GM10248 (cell line): ENCODE measurements around the gene CDC42BPB.
"Not testable (repeated sequence)": the region's sequence is repeated elsewhere in the genome, so short reads cannot be mapped to it uniquely, and the experiment has no call there.

Experiments used
- CTCF ChIA-PET: fragments of 300-600 bp; sonication (Branson Sonifier 250); formaldehyde crosslinking; extraction: SDS; loops from one replicate; lab custom pipeline; 2021; ENCODE audit warnings: antibody characterized with exemption; lab: Yijun Ruan, JAX
- POLR2A ChIA-PET: fragments of 350-650 bp; sonication (Branson Sonifier 250); formaldehyde crosslinking; extraction: SDS; loops from one replicate; lab custom pipeline; 2020; ENCODE audit warnings: antibody characterized with exemption; lab: Yijun Ruan, JAX
- DNase-seq: peaks from one replicate; pipeline ENCODE4 v3.0.0; 2012; ENCODE audit errors: extremely low spot score
- CTCF ChIP-seq: IDR thresholded peaks from 2 replicates; pipeline ENCODE4 v1.5.1; 2012; ENCODE audit warnings: mild to moderate bottlenecking, low read depth; ENCODE audit errors: extremely low read depth, missing control alignments, control extremely low read depth

The CDC42BPB gene

GRCh38 chr14:102928412-102929240 lies 128.7 kb downstream of the CDC42BPB start:
- TF ChIP-seq CTCF: no peak
- peak; percentile 88 for DNase-seq
- CTCF ChIA-PET: interaction anchor here (1.4 kb wide), 1 partner anchor 11 kb away, joined by 5 read pairs; no protein-coding TSS in a partner anchor
- POLR2A ChIA-PET: no interaction called here

GRCh38 chr14:102927878-102928411 lies 129.4 kb downstream of the CDC42BPB start:
- CTCF ChIA-PET: interaction anchor here (1.4 kb wide), 1 partner anchor 10 kb away, joined by 5 read pairs; no protein-coding TSS in a partner anchor
- POLR2A ChIA-PET: no interaction called here
- no peak for DNase-seq
- no peak for TF ChIP-seq CTCF

- POLR2A ChIA-PET: no interaction called here
- DNase-seq: no peak
- TF ChIP-seq CTCF: no peak
- CTCF ChIA-PET: interaction anchor here (1.4 kb wide), 1 partner anchor 10 kb away, joined by 5 read pairs; no protein-coding TSS in a partner anchor
These were observed 129.9 kb downstream of the CDC42BPB start for GRCh38 chr14:102927346-102927877.

- CTCF ChIA-PET, DNase-seq, POLR2A ChIA-PET: not testable (repeated sequence)
These were observed 130.5 kb downstream of the CDC42BPB start for GRCh38 chr14:102926840-102927239.

GRCh38 chr14:102926104-102926503 lies 131.2 kb downstream of the CDC42BPB start:
- POLR2A ChIA-PET: no interaction called here
- TF ChIP-seq CTCF: no peak
- CTCF ChIA-PET: no interaction called here
- DNase-seq: no peak

GRCh38 chr14:102925646-102926045 lies 131.7 kb downstream of the CDC42BPB start:
- CTCF ChIA-PET: interaction anchor here (1.4 kb wide), 1 partner anchor 230 kb away, joined by 3 read pairs; no protein-coding TSS in a partner anchor
- no peak for DNase-seq
- TF ChIP-seq CTCF: no peak
- POLR2A ChIA-PET: no interaction called here
